DND-41 (cell line): Measurements from ENCODE around the gene PSME2.

Experiments
- ATAC-seq: fragments of 200-7000 bp; cut with Tn5 transposase; 3 replicates; pipeline ENCODE4 v1.9.1; 2021; ENCODE audit warnings: low read depth; ENCODE audit not compliant: insufficient read depth
- DNase-seq: peaks from one replicate; pipeline ENCODE4 v3.0.0-alpha.2; 2020
- H2AFZ ChIP-seq: 2 replicates; pipeline ENCODE4 v1.6.0; 2012; ENCODE audit warnings: low read depth, low read length
- H3K27ac ChIP-seq: 2 replicates; pipeline ENCODE4 v1.5.1; 2012; ENCODE audit warnings: low read length, inconsistent platforms
- H3K27me3 ChIP-seq: fragments of 200-600 bp; sonication (generic); 2 replicates; pipeline ENCODE4 v1.6.0; 2012; ENCODE audit warnings: low read length, mild to moderate bottlenecking, inconsistent platforms; ENCODE audit not compliant: insufficient read depth, poor library complexity
- H3K36me3 ChIP-seq: 2 replicates; pipeline ENCODE4 v1.5.1; 2012; ENCODE audit warnings: low read length, inconsistent platforms; ENCODE audit not compliant: insufficient read depth
- H3K4me1 ChIP-seq: 2 replicates; pipeline ENCODE4 v1.5.1; 2012; ENCODE audit warnings: mild to moderate bottlenecking, low read length; ENCODE audit not compliant: insufficient read depth
- H3K4me2 ChIP-seq: 2 replicates; pipeline ENCODE4 v1.6.0; 2012; ENCODE audit warnings: mild to moderate bottlenecking, moderate library complexity, low read length, inconsistent platforms; ENCODE audit not compliant: insufficient read depth
- H3K4me3 ChIP-seq, 2 experiments: fragments of 200-600 bp in 1 of 2; shearing (Covaris generic) in 1 of 2; 2 replicates each; pipeline ENCODE4 v1.5.1; 2012 to 2016; ENCODE audit warnings: inconsistent platforms in 2 of 2, low read length in 2 of 2, mild to moderate bottlenecking in 2 of 2, low read depth in 1 of 2, moderate library complexity in 1 of 2
- H3K79me2 ChIP-seq: 2 replicates; pipeline ENCODE4 v1.6.0; 2012; ENCODE audit warnings: low read length, inconsistent platforms; ENCODE audit not compliant: insufficient read depth
- H3K9ac ChIP-seq: 2 replicates; pipeline ENCODE4 v1.6.0; 2012; ENCODE audit warnings: low read depth, mild to moderate bottlenecking, inconsistent platforms, low read length, moderate library complexity
- H3K9me3 ChIP-seq: 2 replicates; pipeline ENCODE4 v1.5.1; 2012; ENCODE audit warnings: low read length, moderate library complexity, mild to moderate bottlenecking, inconsistent platforms; ENCODE audit not compliant: insufficient read depth, severe bottlenecking
- H4K20me1 ChIP-seq: 2 replicates; pipeline ENCODE4 v1.6.0; 2012; ENCODE audit warnings: low read length; ENCODE audit not compliant: insufficient read depth
- CTCF ChIP-seq: IDR thresholded peaks from 2 replicates; pipeline ENCODE4 v1.5.1; 2012; ENCODE audit warnings: borderline replicate concordance, low read length, moderate library complexity, mild to moderate bottlenecking; ENCODE audit not compliant: poor library complexity, severe bottlenecking; ENCODE audit errors: extremely low read depth
- EZH2 ChIP-seq: IDR thresholded peaks from 3 replicates; pipeline ENCODE4 v1.6.1; 2012; ENCODE audit warnings: borderline replicate concordance, low read depth, mild to moderate bottlenecking, moderate library complexity, low read length, inconsistent platforms; ENCODE audit not compliant: severe bottlenecking

The PSME2 gene

DNA sequence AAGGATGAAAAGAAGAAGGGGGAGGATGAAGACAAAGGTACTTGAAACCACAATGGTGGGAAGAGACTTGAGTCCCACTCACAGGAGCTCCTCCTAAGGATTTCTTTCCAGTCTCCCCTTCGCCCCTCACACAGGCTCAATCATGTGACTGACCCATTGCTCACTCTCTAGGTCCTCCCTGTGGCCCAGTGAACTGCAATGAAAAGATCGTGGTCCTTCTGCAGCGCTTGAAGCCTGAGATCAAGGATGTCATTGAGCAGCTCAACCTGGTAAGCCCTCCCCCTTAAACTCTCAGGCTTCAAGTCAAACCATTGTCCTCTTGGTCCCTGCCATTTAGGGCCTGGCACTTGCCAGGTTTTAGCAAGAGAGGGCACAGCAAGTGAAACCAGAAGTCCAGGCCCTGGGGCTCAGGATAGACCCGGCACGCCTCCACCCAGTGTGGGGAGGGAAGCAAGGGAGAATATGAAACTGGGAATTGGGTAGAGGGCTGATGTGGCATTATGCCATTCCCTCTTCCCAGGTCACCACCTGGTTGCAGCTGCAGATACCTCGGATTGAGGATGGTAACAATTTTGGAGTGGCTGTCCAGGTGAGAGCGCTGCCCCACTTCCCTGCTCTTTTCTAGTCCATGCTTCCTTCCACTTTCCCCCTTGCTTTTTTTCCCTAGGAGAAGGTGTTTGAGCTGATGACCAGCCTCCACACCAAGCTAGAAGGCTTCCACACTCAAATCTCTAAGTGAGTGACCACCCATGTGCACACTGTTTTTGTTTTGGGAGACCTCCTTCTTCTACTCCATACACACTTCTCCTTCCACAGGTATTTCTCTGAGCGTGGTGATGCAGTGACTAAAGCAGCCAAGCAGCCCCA lies 8.6 kb downstream of the PSME2 start:
- Histone ChIP-seq H3K79me2 (peaks cover 53% of the 10 kb centered on the region), H3K27ac (peak overlapping the region; percentile 93), H4K20me1 (peaks cover 32% of the 10 kb centered on the region; the same call in 1 of the 2 replicates), H3K4me1 (peaks cover 59% of the 10 kb centered on the region), H3K27me3 (no peaks in the 10 kb centered on the region), H3K4me2 (peak overlapping the region; percentile 74), H3K4me3 (peak overlapping the region in 1 of 2 experiments; percentile 95; a peak in 2 of 4 replicates), H3K9ac (peak overlapping the region; percentile 100; the same call in 1 of the 2 replicates), H3K36me3 (peaks cover 37% of the 10 kb centered on the region), H3K9me3 (no peaks in the 10 kb centered on the region), H2AFZ (no peak overlapping the region)
- DNase-seq (no peak), ATAC-seq (no peak)
- TF ChIP-seq EZH2 = no peak
- no peak for TF ChIP-seq CTCF

DNA sequence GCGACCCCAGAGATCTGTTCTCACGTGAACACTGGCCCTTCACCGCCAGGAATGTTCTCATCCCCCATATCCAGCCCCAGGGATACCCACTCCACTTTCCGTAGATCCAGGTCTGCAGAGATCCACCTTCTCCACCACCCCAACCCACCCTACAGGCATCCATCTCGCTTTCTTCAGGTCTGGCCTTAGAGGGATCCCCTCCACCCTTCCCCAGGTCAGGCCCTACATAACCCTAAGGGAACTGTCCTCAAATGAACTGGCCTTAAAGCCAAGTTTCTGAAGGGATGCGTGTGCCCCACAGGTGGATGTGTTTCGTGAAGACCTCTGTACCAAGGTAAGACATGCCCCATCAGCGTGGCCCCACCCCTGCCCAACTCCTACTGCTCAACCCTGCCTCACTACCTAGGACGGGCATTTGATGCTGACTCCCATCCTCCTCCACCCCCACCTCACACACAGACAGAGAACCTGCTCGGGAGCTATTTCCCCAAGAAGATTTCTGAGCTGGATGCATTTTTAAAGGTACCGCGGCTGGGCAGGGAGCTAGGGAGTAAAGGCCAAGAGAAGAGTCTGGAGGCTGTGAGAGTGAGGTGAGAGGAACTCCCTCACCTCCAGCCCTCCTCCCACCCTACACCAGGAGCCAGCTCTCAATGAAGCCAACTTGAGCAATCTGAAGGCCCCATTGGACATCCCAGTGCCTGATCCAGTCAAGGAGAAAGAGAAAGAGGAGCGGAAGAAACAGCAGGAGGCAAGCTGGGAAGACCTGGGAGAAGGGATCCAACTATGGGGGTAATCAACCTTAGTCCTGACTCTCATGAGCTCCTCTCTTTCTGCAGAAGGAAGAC lies 9.5 kb downstream of the PSME2 start:
- H3K79me2 ChIP-seq = peaks cover 53% of the 10 kb centered on the region

More for the DNA sequence above, 9.5 kb downstream of the PSME2 start:
- Histone ChIP-seq H3K27me3 (no peaks in the 10 kb centered on the region), H3K4me3 (peak overlapping the region; percentile 95 to 98), H2AFZ (peak overlapping the region; percentile 92; the same call in 1 of the 2 replicates), H3K9ac (peak overlapping the region; percentile 100), H3K4me1 (peaks cover 50% of the 10 kb centered on the region), H3K9me3 (no peaks in the 10 kb centered on the region), H3K4me2 (peak overlapping the region; percentile 74), H4K20me1 (peaks cover 32% of the 10 kb centered on the region; the same call in 1 of the 2 replicates), H3K36me3 (peaks cover 36% of the 10 kb centered on the region), H3K27ac (peak overlapping the region; percentile 93)
- TF ChIP-seq EZH2 = no peak
- TF ChIP-seq CTCF = no peak
- ATAC-seq (no peak), DNase-seq (no peak)
